GM13977 (cell line): ENCODE results near the gene ALG6.
"Not testable (repeated sequence)": the region's sequence is repeated elsewhere in the genome, so short reads cannot be mapped to it uniquely, and the experiment has no call there.

Experiments
- DNase-seq: peaks from one replicate; pipeline ENCODE4 v3.0.0; 2012; ENCODE audit warnings: low spot score
- in situ Hi-C: fragments of 300-500 bp; cut with MboI; formaldehyde crosslinking; loops from one replicate; pipeline ENCODE4 v1.12.0; 2022; ENCODE audit warnings: low sequenced_read_pairs, low pct_unique_long_range_greater_than_20kb, mixed read lengths, inconsistent platforms; ENCODE audit not compliant: unreplicated experiment
- TF ChIP-seq, protein P1 (sequence below): IDR thresholded peaks from 2 replicates; pipeline ENCODE4 v1.5.1; 2012; ENCODE audit warnings: mild to moderate bottlenecking, control low read depth; ENCODE audit not compliant: insufficient read depth; ENCODE audit errors: extremely low read depth, missing control alignments

The ALG6 gene

DNA sequence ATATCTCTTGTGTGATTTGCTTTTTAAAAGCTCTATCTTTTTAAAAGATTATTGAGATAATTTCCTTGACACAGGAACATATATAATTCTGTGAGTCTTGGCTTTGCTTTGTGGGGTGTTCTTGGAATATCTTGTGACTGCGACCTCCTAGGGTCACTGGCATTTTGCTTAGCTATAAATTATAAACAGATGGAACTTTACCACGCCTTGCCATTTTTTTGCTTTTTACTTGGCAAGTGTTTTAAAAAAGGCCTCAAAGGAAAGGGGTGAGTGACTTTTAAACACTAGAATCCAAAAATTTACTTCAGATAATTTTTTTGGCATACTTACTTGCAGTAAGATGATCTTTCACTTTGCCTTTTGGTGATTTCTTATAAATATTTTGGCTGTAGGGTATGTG is 43.6 kb downstream of the ALG6 start:
- TF ChIP-seq, protein P1, sequence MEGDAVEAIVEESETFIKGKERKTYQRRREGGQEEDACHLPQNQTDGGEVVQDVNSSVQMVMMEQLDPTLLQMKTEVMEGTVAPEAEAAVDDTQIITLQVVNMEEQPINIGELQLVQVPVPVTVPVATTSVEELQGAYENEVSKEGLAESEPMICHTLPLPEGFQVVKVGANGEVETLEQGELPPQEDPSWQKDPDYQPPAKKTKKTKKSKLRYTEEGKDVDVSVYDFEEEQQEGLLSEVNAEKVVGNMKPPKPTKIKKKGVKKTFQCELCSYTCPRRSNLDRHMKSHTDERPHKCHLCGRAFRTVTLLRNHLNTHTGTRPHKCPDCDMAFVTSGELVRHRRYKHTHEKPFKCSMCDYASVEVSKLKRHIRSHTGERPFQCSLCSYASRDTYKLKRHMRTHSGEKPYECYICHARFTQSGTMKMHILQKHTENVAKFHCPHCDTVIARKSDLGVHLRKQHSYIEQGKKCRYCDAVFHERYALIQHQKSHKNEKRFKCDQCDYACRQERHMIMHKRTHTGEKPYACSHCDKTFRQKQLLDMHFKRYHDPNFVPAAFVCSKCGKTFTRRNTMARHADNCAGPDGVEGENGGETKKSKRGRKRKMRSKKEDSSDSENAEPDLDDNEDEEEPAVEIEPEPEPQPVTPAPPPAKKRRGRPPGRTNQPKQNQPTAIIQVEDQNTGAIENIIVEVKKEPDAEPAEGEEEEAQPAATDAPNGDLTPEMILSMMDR = no peak
- in situ Hi-C loops = no loop called here
- no peak for DNase-seq

DNA sequence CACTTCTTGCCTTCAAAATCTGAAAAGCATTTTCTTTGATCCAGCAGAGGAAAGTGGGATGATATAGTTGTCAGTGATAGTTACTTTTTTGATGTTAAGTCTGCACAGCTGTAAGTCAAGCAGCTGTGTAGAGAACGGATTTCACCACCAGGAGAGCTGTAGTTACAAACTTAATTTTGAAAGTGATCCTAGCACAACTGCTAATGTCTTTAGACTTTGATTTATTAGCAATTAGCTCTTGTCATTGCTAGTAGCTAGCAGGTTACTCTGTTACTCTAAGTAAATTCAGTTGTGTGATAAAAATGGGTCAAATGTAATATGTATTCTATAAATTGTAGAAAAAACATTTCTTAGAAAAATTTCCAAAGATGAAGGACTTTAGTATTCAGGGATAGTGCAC is 46.0 kb downstream of the ALG6 start:
- in situ Hi-C loops = no loop called here
- DNase-seq = no peak
- TF ChIP-seq, protein P1 = no peak

DNA sequence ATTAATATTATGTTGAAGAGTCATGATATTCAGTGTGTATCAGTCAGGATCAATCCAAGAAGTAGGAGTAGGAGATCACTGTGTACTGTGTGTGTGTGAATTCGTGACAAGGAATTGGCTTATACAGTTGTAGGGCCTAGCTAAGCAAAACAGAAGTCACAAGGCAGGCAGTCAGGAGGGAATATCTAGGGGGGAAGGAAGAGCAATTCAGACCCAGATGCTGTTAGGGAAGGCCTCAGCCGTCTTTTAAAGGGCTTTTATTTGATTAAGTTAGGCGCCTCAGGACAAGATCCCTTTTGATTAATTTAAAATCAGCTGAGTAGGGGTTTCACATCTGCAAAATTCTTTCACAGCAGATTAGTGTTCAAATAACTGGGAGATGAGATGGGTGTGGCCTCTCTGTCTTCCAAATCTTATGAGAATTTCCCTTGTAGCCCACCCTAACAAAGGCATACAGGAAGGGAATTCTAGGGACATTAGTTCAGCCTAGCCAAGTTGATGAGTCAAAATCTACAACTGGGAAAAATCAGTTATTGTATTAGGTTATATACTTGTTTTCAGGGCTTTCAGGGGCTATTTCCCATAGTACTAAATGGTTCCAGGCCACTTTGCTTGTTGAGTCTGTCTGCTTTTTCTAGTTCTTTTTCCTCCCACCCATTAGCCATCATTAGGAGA is 47.4 kb downstream of the ALG6 start:
- DNase-seq = no peak
- TF ChIP-seq, protein P1 = no peak
- in situ Hi-C loops = no loop called here

DNA sequence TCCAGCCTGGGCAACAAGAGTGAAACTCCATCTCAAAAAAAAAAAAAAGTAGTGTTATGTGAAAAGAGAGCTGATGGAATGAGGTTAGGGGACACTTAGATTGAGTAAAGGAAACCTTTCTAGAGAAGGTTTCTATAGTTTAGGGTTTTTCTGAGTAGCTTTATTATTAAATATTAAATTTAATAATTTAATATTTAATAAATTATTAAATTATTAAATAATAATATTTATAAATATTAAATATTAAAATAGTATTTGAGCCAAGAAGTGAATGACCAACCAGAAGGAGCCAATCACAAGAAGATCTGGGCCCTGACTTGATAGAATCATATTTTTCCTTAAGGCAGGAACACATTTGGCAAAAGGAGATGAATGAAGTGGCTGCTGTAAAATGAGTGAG is 50.7 kb downstream of the ALG6 start:
- in situ Hi-C loops = no loop called here
- TF ChIP-seq, protein P1 = no peak
- no peak for DNase-seq

DNA sequence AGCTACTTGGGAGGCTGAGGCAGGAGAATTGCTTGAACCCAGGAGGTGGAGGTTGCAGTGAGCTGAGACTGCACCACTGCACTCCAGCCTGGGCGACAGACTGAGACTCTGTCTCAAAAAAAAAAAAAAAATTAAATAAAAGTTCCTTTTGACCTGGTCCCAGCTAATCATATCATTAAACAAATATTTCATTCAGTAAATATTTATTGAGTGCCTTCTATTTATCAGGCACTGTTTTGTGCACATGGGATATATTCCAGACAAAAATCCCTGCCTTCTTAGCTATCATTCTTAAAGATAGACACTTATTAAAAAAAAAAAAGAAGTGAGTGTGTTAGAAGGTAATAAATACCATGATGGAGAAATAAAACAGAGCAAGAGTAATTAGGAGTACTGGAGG is 53.3 kb downstream of the ALG6 start:
- DNase-seq, in situ Hi-C loops: not testable (repeated sequence)

DNA sequence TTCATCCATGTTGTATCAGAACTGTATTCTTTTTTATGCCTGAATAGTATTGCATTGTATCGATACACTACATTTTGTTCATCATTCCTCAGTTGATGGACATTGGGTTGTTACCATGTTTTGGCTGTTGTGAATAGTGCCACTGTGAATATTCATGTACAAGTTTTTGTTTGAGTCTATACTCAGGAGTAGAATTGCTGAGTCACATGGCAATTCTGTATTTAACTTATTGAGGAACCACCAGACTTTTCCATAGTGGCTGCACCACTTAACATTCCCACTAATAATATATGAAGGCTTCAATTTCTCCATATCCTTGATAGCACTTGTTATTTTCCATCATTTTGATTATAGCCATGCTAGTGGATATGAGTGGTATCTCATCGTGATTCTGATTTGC is 56.2 kb downstream of the ALG6 start:
- no peak for DNase-seq
- TF ChIP-seq, protein P1 = no peak
- in situ Hi-C loops = no loop called here

DNA sequence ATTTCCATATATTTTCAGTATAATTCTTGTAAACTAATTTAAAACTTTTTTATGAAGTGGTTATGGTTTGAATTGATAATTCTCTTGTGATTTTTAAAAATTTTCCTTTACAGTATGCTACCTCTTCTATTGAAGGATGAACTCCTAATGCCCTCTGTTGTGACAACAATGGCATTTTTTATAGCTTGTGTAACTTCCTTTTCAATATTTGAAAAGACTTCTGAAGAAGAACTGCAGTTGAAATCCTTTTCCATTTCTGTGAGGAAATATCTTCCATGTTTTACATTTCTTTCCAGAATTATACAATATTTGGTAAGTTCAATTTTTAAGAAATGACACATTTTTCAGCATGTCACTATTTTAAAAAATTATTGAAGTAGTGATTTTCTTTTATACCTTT is 61.4 kb downstream of the ALG6 start:
- in situ Hi-C loops = no loop called here
- TF ChIP-seq, protein P1 = no peak
- DNase-seq = no peak
